ENCODE data around the gene ABO.
A peak's percentile ranks its signal among the peaks of the same experiment; 100 is the strongest.

ABO gene

GRCh38 chr9:133242241-133242640 is 32.8 kb downstream of the ABO start:
- Histone ChIP-seq H3K27ac (ENCODE audit: extremely low read depth, low read depth, low read length) (no peak overlapping the region), H3K9me3 (ENCODE audit: control insufficient read depth, insufficient read depth, low read depth, low read length) (no peaks in the 10 kb centered on the region), H3K36me3 (ENCODE audit: control insufficient read depth in 2 of 2, insufficient read depth in 1 of 2, low read length in 2 of 2) (no peaks in the 10 kb centered on the region), H3K4me1 (ENCODE audit: control insufficient read depth, insufficient read depth, low read length) (no peaks in the 10 kb centered on the region), H3K4me3 (ENCODE audit: low read depth, low read length) (no peak overlapping the region)
- POLR2A ChIA-PET, result no interaction called here
- CTCF ChIA-PET, result no interaction called here
- TF ChIP-seq ZNF792 (tag by site-specific recombination; IDR thresholded peaks at IDR 0.05), result no peak
- TF ChIP-seq ZNF624 (tag by site-specific recombination; IDR thresholded peaks at IDR 0.05), result no peak
- no peak for TF ChIP-seq ZBTB21 (tag by site-specific recombination; IDR thresholded peaks at IDR 0.05)
- no peak for TF ChIP-seq ZNF341 (tag by site-specific recombination; IDR thresholded peaks at IDR 0.05; ENCODE audit: low read depth)
- no peak for TF ChIP-seq PRDM10 (tag by site-specific recombination; IDR thresholded peaks at IDR 0.05)
- no peak for TF ChIP-seq ZFHX2 (tag by site-specific recombination; conservative IDR thresholded peaks at IDR 0.05)
- no peak for TF ChIP-seq ZNF26 (tag by site-specific recombination; IDR thresholded peaks at IDR 0.05)
- TF ChIP-seq ZNF311 (tag by site-specific recombination; IDR thresholded peaks at IDR 0.05; ENCODE audit: borderline replicate concordance), result no peak
- TF ChIP-seq HIC1 (tag by site-specific recombination; IDR thresholded peaks at IDR 0.05), result no peak
- TF ChIP-seq KLF17 (tag by site-specific recombination; IDR thresholded peaks at IDR 0.05), result no peak
- no peak for TF ChIP-seq ZNF133 (tag by site-specific recombination; IDR thresholded peaks at IDR 0.05)
- TF ChIP-seq YY1 (tag by site-specific recombination; IDR thresholded peaks at IDR 0.05), result no peak
- no peak for TF ChIP-seq ZNF548 (tag by site-specific recombination; IDR thresholded peaks at IDR 0.05)
- no peak for TF ChIP-seq ZSCAN30 (tag by site-specific recombination; IDR thresholded peaks at IDR 0.05)
- no peak for TF ChIP-seq RBAK (tag by site-specific recombination; IDR thresholded peaks at IDR 0.05)

GRCh38 chr9:133239533-133240090 is 35.4 kb downstream of the ABO start:
- no peak overlapping the region for H3K27ac ChIP-seq (ENCODE audit: extremely low read depth, low read depth, low read length)
- H3K4me3 ChIP-seq (ENCODE audit: low read depth, low read length), result no peak overlapping the region
- no peaks in the 10 kb centered on the region for H3K9me3 ChIP-seq (ENCODE audit: control insufficient read depth, insufficient read depth, low read depth, low read length)
- TF ChIP-seq ZFHX2 (tag by site-specific recombination; conservative IDR thresholded peaks at IDR 0.05) (peak; percentile 6; the same call in 1 of the 2 replicates), ZNF76 (tag by site-specific recombination; IDR thresholded peaks at IDR 0.05; ENCODE audit: borderline replicate concordance, low read depth) (no peak), BCL11B (tag by site-specific recombination; IDR thresholded peaks at IDR 0.05; ENCODE audit: low read depth) (peak; percentile 7; the same call in 1 of the 2 replicates)
- ChIA-PET CTCF (interaction anchor here (0.6 to 5.0 kb wide), 33 partner anchors 9 to 256 kb away, joined by 3 to 53 read pairs (median 5); no protein-coding TSS in a partner anchor), POLR2A (interaction anchor here (1.7 kb wide), 1 partner anchor 51 kb away, joined by 4 read pairs; no protein-coding TSS in a partner anchor)
- H3K36me3 ChIP-seq (ENCODE audit: control insufficient read depth in 2 of 2, insufficient read depth in 1 of 2, low read length in 2 of 2), result no peaks in the 10 kb centered on the region
- H3K4me1 ChIP-seq (ENCODE audit: control insufficient read depth, insufficient read depth, low read length), result no peaks in the 10 kb centered on the region
